NCI-H526 (cell line): Measurements from ENCODE around the gene MCC.
A peak's percentile ranks its signal among the peaks of the same experiment; 100 is the strongest.

ENCODE experiments used
- DNase-seq, 2 experiments: peaks; one replicate each; lab custom pipeline; 2025; lab: John Stamatoyannopoulos, UW

MCC gene

GRCh38 chr5:113056988-113057387, 431.3 kb downstream of the MCC start:
- no peak for DNase-seq

- no peak for DNase-seq
Measured at GRCh38 chr5:113054899-113055298, 433.4 kb downstream of the MCC start.

GRCh38 chr5:113053511-113053995, 434.7 kb downstream of the MCC start:
- no peak for DNase-seq

- DNase-seq: no peak
Measured at GRCh38 chr5:113052041-113052795, 436.0 kb downstream of the MCC start.

DNA sequence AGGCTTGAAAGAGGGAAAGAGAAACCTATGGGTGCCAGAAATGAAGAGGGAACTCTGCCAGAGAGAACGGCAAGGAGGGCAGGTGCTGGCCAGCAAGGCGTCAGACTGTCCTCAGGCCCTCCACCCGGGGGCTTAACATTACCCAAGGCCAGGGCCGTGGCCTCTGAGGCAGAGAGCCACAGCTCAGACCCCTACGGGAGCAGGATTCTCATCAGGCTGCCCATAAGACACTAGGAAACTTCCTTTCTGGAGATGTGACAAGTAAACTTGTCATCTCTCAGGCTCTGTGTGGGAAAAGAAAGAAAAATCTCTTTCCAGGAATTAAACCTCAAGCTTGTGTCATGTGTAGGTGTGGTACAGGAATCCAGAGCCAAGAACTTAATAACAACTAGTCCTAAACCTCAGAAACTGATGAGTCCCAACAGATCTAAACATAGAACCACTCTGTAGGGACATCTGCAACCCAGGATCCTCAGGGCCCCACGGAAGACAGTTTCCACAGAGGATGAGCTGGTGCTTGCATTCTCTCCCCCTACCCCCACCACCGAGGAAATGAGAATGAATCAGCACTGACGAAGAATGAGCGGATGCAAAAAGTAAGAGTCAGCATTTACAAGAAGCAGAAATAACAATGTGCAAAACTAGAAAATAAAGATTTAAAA, 437.4 kb downstream of the MCC start:
- no peak for DNase-seq

- no peak for DNase-seq
Measured at GRCh38 chr5:113048931-113049330, 439.3 kb downstream of the MCC start.

GRCh38 chr5:113047733-113048652, 440.3 kb downstream of the MCC start:
- DNase-seq: no peak

GRCh38 chr5:113047234-113047633, 441.0 kb downstream of the MCC start:
- DNase-seq: no peak

- no peak for DNase-seq
Measured at GRCh38 chr5:113044776-113045465, 443.3 kb downstream of the MCC start.

DNA sequence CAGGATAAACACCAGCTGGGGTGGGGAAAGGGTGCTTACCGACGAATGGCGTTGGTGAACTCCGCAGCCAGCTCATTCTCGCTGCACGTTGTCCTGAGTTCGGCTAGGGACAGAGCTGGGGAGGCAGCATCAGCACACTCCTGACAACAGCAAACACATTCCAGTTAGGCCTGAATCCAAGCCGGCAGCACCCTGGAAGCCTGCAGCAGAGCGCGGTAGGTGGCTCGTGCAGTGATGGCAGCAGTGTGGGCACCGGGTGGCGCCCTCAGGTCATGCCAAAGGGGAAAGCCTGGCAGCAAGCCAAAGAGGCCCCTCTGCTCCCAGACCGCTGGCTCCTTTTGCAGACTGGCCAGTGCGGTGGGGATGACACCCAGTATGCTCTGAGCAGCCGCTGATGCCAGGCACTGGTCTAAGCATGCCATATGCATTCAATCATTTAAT, 444.7 kb downstream of the MCC start:
- peak; percentile 6 to 43 for DNase-seq

- no peak for DNase-seq
Measured at GRCh38 chr5:113042491-113043243, 445.6 kb downstream of the MCC start.

DNA sequence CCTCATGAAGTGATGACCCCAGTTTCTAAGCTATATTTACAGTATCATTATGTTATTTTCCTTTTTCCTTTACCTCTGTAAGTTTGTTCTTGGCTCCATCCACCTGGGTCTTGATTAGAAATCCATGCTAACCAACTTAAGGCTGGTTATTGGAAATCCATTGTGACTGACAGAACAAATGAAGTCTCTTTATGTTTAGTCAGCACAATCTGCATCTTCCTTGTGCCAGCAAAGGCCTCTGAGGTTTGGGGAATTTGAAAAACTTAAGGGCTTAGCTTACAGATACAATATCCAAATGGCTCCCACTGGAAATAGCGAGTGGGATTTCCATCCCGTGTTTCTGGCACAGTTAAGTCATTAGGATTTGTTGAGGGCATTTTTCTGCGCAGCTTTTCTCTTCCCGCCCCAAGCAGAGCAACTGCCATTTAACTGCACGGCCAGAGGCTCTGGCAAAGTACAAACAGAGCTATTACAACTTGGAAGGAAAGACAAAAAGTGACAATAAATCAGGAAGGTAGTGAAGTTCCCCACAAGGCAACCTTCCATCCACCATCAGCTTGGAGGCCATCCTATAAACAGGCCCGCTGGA, 447.5 kb downstream of the MCC start:
- no peak for DNase-seq

DNA sequence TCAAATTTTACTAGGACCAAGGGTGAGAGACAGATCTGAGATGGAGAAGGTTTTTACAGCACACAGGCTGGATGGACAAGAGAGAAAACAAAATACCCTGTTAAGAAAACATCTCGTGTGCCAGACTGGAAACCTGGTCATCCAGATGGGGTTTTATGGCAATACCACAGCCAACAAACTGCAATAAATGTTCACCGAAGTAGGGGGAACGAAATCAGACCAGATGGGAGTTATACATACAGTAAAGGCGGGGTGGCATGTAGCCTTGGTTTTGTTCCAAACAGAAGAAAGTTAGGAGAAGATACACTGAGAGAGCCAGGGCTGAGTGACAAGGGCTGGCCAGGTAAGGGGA, 448.3 kb downstream of the MCC start:
- no peak for DNase-seq

GRCh38 chr5:113039229-113039933, 448.9 kb downstream of the MCC start:
- peak; percentile 3 to 20 for DNase-seq

- no peak for DNase-seq
Measured at GRCh38 chr5:113038714-113039113, 449.5 kb downstream of the MCC start.

GRCh38 chr5:113038136-113038535, 450.1 kb downstream of the MCC start:
- DNase-seq: no peak

GRCh38 chr5:113036826-113037225, 451.4 kb downstream of the MCC start:
- no peak for DNase-seq

GRCh38 chr5:113036321-113036720, 451.9 kb downstream of the MCC start:
- no peak for DNase-seq

- DNase-seq: no peak
Measured at GRCh38 chr5:113035096-113035495, 453.2 kb downstream of the MCC start.

DNA sequence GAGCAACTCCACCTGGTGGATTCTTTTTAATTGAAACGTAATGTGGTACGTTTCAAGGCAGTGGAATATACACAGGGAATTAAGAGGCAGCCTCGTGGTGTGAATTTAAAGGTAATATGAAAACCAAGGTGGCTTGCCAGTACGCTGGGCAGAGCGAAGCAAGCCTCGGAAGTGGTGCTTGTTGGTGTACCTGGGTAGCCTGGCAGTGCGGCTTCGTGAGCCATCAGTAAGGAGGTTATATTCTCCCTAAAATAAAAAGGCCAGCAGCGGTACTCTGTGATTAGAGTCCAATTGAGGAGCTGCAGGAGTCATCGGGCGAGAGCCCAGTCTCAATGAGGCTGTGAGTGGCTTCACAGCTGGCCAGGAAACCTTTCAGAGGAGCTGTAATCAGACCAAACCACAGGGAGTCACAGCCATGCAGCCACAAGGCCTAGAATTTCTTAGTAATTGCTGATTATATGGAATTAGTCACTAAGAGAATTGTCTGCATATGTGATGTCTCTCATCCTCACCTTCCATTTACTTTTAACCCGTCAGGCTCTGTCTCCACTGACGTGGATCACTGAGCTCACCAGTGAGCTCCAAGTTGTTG, 454.0 kb downstream of the MCC start:
- DNase-seq: no peak
